Muscle of leg (tissue), 11 donors: Measurements from ENCODE around the gene TENM4. TPM values are rescaled to one million over a fixed set of nuclear protein-coding genes. Genes with fewer than 3 reads are reported as not detected.

Experiments used
- DNase-seq: peaks from one replicate; pipeline ENCODE4 v3.0.0; 2013
- H3K27ac ChIP-seq: one replicate; pipeline ENCODE4 v1.5.1; 2013; ENCODE audit warnings: mild to moderate bottlenecking, low read length, control low read depth
- H3K27me3 ChIP-seq: one replicate; pipeline ENCODE4 v1.6.1; 2013; ENCODE audit warnings: low read length; ENCODE audit not compliant: control insufficient read depth, insufficient read depth
- H3K36me3 ChIP-seq: one replicate; pipeline ENCODE4 v1.6.1; 2013; ENCODE audit warnings: low read length; ENCODE audit not compliant: control insufficient read depth, insufficient read depth
- H3K4me1 ChIP-seq: one replicate; pipeline ENCODE4 v1.6.1; 2013; ENCODE audit warnings: low read length; ENCODE audit not compliant: control insufficient read depth, insufficient read depth
- H3K4me3 ChIP-seq: one replicate; pipeline ENCODE4 v1.5.1; 2013; ENCODE audit warnings: low read length, control low read depth
- H3K9me3 ChIP-seq: replicated peaks from 2 replicates; pipeline ENCODE4 v1.6.1; 2013; ENCODE audit warnings: low read depth, low read length; ENCODE audit not compliant: control insufficient read depth
- WGBS: methylation state at CpG from one replicate; pipeline ENCODE4 v1.1.5; 2013; ENCODE audit warnings: missing lambda C conversion rate; ENCODE audit not compliant: insufficient coverage; 5-methylcytosine and 5-hydroxymethylcytosine counted together
- polyA plus RNA-seq, 8 donors: library from polyadenylated mRNA; unstranded; fragments of 120-200 nt; gene quantifications; one replicate each; pipeline versions ENCODE4 v1.2.1 to v1.2.3, GENCODE V29; 2013; ENCODE audit warnings: inconsistent platforms in 1 of 8, low replicate concordance in 1 of 8; ENCODE audit not compliant: insufficient read length in 8 of 8, insufficient read depth in 1 of 8
- total RNA-seq: library from RNA; stranded (reverse); fragments of 120-200 nt; gene quantifications from one replicate; pipeline ENCODE4 v1.2.4, GENCODE V29; 2013

The TENM4 gene
- total and polyA plus RNA-seq, 9 donors: 4.6 to 13.8 (median 10.3) TPM

DNA sequence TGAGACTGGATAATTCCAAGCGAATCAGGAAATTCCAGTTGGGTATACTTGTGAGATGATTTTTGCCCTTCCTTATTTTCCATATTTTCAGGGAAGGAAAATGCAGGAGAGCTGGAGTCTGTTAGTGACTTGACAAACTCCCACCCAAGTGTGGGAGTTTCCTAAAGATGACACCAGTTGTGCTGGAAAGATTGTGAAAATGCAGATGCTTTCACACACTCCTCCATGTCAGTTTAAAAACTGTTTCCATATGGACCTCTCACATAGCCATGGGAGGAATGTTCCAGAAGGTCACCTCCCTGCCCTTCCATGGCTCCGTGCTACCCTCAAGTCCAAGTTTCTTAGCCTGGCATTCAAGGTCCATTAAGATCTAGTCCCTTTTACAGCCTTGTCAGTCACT lies 515.4 kb downstream of the TENM4 start:
- 67% methylated on average over 1 of the region's 2 CpGs for WGBS
- Histone ChIP-seq H3K36me3 (no peaks in the 10 kb centered on the region), H3K4me3 (no peak overlapping the region), H3K4me1 (no peaks in the 10 kb centered on the region), H3K9me3 (no peaks in the 10 kb centered on the region), H3K27ac (no peak overlapping the region), H3K27me3 (no peaks in the 10 kb centered on the region)
- no peak for DNase-seq

DNA sequence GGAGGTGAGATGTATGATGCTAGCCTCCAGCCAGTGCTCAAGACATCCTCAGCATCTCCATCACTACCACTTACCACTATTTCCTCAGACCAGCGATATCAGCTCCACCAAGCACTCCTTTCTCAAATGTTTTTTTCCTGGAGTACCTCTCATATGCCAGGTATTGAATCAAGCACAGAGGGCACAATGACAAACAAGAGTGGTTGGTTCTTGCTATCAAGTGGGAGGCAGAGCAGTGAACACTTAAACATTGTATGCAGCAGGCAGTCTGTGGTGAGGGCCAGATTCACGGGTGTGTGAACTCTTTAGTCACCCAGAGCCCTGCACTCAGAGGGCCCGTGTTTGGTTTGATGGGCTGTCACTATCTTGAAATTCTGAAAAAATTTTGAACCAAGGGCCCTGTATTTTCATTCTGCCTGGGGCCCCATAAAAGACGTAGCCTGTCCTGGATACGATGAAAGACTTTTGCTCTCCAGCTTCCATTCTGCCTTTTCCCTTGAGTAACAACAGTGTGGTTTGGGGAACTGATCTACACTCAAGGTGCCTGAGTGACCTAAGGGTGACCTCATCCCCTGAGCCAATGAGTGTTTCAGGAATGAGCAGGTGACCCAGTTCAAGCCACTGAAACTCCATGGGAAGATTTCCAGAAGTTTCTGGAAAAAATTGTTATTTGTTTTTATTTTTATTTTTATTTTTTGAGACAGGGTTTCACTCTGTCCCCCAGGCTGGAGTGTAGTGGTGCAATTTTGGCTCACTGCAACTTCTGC lies 517.8 kb downstream of the TENM4 start:
- no peaks in the 10 kb centered on the region for H3K27me3 ChIP-seq
- H3K9me3 ChIP-seq: no peaks in the 10 kb centered on the region
- H3K4me1 ChIP-seq: no peaks in the 10 kb centered on the region
- DNase-seq: no peak
- 69% methylated on average over 4 of the region's 5 CpGs for WGBS
- H3K4me3 ChIP-seq: no peak overlapping the region
- H3K27ac ChIP-seq: no peak overlapping the region
- no peaks in the 10 kb centered on the region for H3K36me3 ChIP-seq

- H3K27me3 ChIP-seq: no peaks in the 10 kb centered on the region
Observed at GRCh38 chr11:78921509-78921908, 519.3 kb downstream of the TENM4 start.

GRCh38 chr11:78920329-78920728 lies 520.5 kb downstream of the TENM4 start:
- no peak overlapping the region for H3K4me3 ChIP-seq
- no peaks in the 10 kb centered on the region for H3K36me3 ChIP-seq
- 43% methylated on average over 7 of the region's 9 CpGs for WGBS
- no peak overlapping the region for H3K27ac ChIP-seq
- H3K9me3 ChIP-seq: no peaks in the 10 kb centered on the region
- DNase-seq: no peak
- no peaks in the 10 kb centered on the region for H3K27me3 ChIP-seq
- H3K4me1 ChIP-seq: no peaks in the 10 kb centered on the region

More at GRCh38 chr11:78921509-78921908, 519.3 kb downstream of the TENM4 start:
- H3K36me3 ChIP-seq: no peaks in the 10 kb centered on the region
- H3K9me3 ChIP-seq: no peaks in the 10 kb centered on the region
- H3K27ac ChIP-seq: no peak overlapping the region
- H3K4me3 ChIP-seq: no peak overlapping the region
- no peaks in the 10 kb centered on the region for H3K4me1 ChIP-seq
- no peak for DNase-seq
- 92% methylated on average over 3 of the region's 3 CpGs for WGBS

GRCh38 chr11:78916759-78917158 lies 524.1 kb downstream of the TENM4 start:
- no peaks in the 10 kb centered on the region for H3K36me3 ChIP-seq
- WGBS: no CpG with 5 or more reads among the region's 1 CpG
- H3K27me3 ChIP-seq: no peaks in the 10 kb centered on the region
- H3K9me3 ChIP-seq: no peaks in the 10 kb centered on the region
- H3K27ac ChIP-seq: no peak overlapping the region
- no peaks in the 10 kb centered on the region for H3K4me1 ChIP-seq
- H3K4me3 ChIP-seq: no peak overlapping the region
- no peak for DNase-seq

GRCh38 chr11:78914503-78914902 lies 526.3 kb downstream of the TENM4 start:
- no peak for DNase-seq
- Histone ChIP-seq H3K36me3 (no peaks in the 10 kb centered on the region), H3K4me3 (no peak overlapping the region), H3K4me1 (no peaks in the 10 kb centered on the region), H3K27me3 (no peaks in the 10 kb centered on the region), H3K27ac (no peak overlapping the region), H3K9me3 (no peaks in the 10 kb centered on the region)
- 100% methylated on average over 1 of the region's 1 CpG for WGBS

DNA sequence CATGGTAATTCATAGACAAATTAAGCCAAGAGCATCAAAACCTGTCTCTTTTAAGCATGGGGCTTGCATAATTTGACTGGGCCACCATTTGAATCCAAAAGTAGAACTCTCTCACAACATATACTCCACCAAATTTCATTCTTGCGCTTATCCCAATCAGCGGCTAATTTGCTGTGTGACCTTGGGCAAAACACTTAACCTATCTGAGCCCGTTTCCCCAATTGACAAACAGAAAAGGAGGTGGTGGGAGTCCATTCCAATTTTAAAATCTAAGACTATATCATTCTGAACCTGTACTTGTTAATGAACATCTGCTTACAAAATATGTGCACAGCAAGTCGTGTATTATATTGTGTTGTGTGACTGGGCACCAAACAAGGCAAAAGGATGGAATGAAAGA lies 528.1 kb downstream of the TENM4 start:
- H3K9me3 ChIP-seq: no peaks in the 10 kb centered on the region
- no peaks in the 10 kb centered on the region for H3K27me3 ChIP-seq
- no peak for DNase-seq
- H3K4me1 ChIP-seq: no peaks in the 10 kb centered on the region
- no CpG with 5 or more reads among the region's 4 CpGs for WGBS
- no peaks in the 10 kb centered on the region for H3K36me3 ChIP-seq
- H3K4me3 ChIP-seq: no peak overlapping the region
- H3K27ac ChIP-seq: no peak overlapping the region

DNA sequence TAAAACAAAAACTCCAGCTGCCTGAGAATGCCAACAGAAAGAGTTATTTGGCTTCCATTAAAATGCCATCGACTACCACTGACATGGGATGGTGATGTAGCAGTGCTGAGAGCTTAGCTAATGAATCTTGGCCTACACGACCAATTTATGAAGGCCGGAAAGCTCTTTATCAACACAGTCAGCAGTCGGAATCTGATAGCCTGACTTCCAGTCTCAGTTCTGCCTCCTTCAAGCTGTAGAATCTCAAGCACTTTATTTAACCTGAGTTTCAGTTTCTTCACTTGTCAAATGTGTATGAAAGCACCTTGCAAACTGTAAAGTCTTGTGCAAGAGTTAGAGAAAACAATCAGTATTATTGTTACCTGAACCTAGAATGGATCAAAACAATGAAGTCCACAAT lies 530.5 kb downstream of the TENM4 start:
- no peak overlapping the region for H3K27ac ChIP-seq
- WGBS: 72% methylated on average over 2 of the region's 4 CpGs
- H3K36me3 ChIP-seq: no peaks in the 10 kb centered on the region
- H3K27me3 ChIP-seq: no peaks in the 10 kb centered on the region
- no peaks in the 10 kb centered on the region for H3K9me3 ChIP-seq
- DNase-seq: no peak
- no peak overlapping the region for H3K4me3 ChIP-seq
- peaks cover 2% of the 10 kb centered on the region for H3K4me1 ChIP-seq

DNA sequence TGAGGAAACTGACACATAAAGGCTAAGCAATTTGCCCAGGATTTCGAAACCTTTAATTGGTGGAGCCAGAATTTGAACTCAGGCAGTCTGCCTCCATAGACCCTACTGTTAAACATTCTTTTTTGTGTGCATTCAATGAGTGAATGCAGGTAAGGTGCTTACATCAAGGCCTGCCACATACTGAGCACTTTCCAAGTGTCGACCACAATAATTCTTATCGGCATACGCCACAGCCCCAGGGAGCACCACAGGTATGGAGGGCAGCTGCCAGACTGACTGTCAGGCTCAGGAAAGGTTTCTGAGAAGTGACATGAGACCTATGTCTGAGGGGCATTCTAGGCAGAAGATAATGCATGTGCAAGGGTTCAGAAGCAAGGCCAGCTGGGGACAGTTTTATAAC lies 531.4 kb downstream of the TENM4 start:
- DNase-seq: no peak
- 91% methylated on average over 4 of the region's 4 CpGs for WGBS
- H3K27me3 ChIP-seq: no peaks in the 10 kb centered on the region

DNA sequence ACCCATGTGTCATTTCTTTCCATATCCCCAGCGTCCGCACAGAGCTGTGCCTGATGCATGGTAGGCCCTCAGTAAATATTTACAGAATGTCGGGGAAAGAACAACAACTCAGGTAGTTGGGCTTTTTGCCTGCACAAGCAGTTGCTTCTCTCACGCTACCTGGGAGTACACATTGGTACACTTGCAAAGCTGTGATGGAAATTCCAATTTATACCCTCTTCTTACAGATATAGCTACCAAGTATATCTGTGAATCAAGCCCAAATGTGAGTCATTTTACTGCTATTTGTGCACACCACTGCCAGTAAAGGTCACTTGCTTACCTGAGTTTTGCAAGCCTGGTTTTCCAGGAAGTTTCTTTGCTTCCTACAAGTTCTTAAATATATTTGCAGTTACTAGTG lies 533.2 kb downstream of the TENM4 start:
- Histone ChIP-seq H3K4me1 (peaks cover 2% of the 10 kb centered on the region), H3K36me3 (no peaks in the 10 kb centered on the region), H3K27ac (no peak overlapping the region), H3K27me3 (peaks cover 3% of the 10 kb centered on the region), H3K4me3 (no peak overlapping the region), H3K9me3 (no peaks in the 10 kb centered on the region)
- no peak for DNase-seq
- 84% methylated on average over 3 of the region's 4 CpGs for WGBS

More for the DNA sequence above, 531.4 kb downstream of the TENM4 start:
- peaks cover 2% of the 10 kb centered on the region for H3K4me1 ChIP-seq
- no peak overlapping the region for H3K4me3 ChIP-seq
- no peaks in the 10 kb centered on the region for H3K36me3 ChIP-seq
- no peaks in the 10 kb centered on the region for H3K9me3 ChIP-seq
- H3K27ac ChIP-seq: no peak overlapping the region

- Histone ChIP-seq H3K27ac (no peak overlapping the region), H3K4me3 (no peak overlapping the region), H3K27me3 (peaks cover 3% of the 10 kb centered on the region), H3K4me1 (peaks cover 2% of the 10 kb centered on the region), H3K36me3 (no peaks in the 10 kb centered on the region), H3K9me3 (no peaks in the 10 kb centered on the region)
- no peak for DNase-seq
- WGBS: no CpG with 5 or more reads among the region's 1 CpG
Observed at GRCh38 chr11:78906566-78906965, 534.3 kb downstream of the TENM4 start.
